ENCODE data around the gene EZH2. TPM values are rescaled to one million over a fixed set of nuclear protein-coding genes. Genes with fewer than 3 reads are reported as not detected.

The EZH2 gene
- total and polyA plus RNA-seq, 2 of the 4 experiments (the other 2 are of a cell fraction), result 13.1 to 19.8 TPM

DNA sequence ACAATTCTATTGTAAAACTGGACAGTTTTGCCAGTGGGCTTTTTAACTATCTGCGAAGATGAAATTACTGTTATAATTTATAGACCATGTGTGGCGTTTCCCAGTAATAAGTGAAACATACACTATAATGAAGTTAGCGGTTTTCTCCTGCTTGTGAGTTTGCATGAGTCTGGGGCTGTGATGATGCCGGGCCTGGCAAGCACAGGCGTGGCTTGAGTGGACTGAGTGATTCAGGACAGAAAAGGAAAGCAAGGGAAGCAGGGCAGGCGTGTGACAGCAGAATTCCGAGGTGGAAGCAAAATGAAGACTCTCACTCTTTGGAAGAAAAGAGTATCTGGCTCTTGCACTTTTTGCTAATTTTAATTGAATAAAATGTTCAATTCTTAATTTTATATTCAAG is 94.9 kb downstream of the EZH2 start:
- intact Hi-C loops (cut with micrococcal nuclease), result no loop called here
- Histone ChIP-seq H3K27me3 (ENCODE audit: control insufficient read depth, insufficient read depth, low read length) (no peaks in the 10 kb centered on the region), H2AK9ac (replicated peaks; ENCODE audit: low read depth, low read length, poor library complexity) (no peak overlapping the region), H2AK5ac (ENCODE audit: low read depth, low read length) (no peak overlapping the region), H3K14ac (replicated peaks; ENCODE audit: low read depth, low read length) (no peak overlapping the region), H4K91ac (ENCODE audit: insufficient read depth, low read depth, low read length) (no peak overlapping the region), H3K79me1 (ENCODE audit: low read depth in 1 of 2, low read length in 2 of 2) (peaks cover 3 to 9% of the 10 kb centered on the region in 2 experiments; a peak in 3 of 4 replicates), H2BK120ac (ENCODE audit: low read depth, low read length) (no peak overlapping the region), H3K4me3 (ENCODE audit: insufficient read depth, low read depth, low read length) (no peak overlapping the region), H3K9ac (ENCODE audit: low read depth, low read length) (no peak overlapping the region), H3K4ac (ENCODE audit: low read depth, low read length) (no peak overlapping the region), H2BK15ac (ENCODE audit: low read depth, low read length) (no peak overlapping the region), H3K36me3 (ENCODE audit: control insufficient read depth, insufficient read depth, low read length) (peaks cover 47% of the 10 kb centered on the region), H3K9me1 (ENCODE audit: insufficient read depth, low read length) (no peaks in the 10 kb centered on the region), H2BK20ac (ENCODE audit: low read depth, low read length) (no peak overlapping the region), H3K23ac (ENCODE audit: low read depth, low read length) (no peak overlapping the region), H3K4me1 (ENCODE audit: control insufficient read depth, insufficient read depth, low read length) (no peaks in the 10 kb centered on the region), H4K20me1 (ENCODE audit: insufficient read depth, low read length) (no peaks in the 10 kb centered on the region), H3K56ac (ENCODE audit: extremely low read depth, insufficient read depth, low read length) (no peak overlapping the region), H4K5ac (ENCODE audit: low read depth, low read length) (no peak overlapping the region), H2BK5ac (ENCODE audit: low read depth, low read length, poor library complexity, severe bottlenecking) (no peak overlapping the region), H3K9me3 (ENCODE audit: control insufficient read depth, insufficient read depth, low read length) (no peaks in the 10 kb centered on the region), H3K18ac (ENCODE audit: low read depth, low read length) (no peak overlapping the region), H2AFZ (replicated peaks; ENCODE audit: low read length, poor library complexity) (no peak overlapping the region), H4K8ac (ENCODE audit: low read depth in 2 of 2, low read length in 2 of 2) (no peak overlapping the region), H3K27ac (ENCODE audit: insufficient read depth, low read length) (no peak overlapping the region), H3K4me2 (ENCODE audit: low read depth, low read length) (no peak overlapping the region)
- dilution Hi-C loops (cut with HindIII; ENCODE audit: low sequenced_read_pairs, unreplicated experiment), result no loop called here
- TF ChIP-seq, protein P1, sequence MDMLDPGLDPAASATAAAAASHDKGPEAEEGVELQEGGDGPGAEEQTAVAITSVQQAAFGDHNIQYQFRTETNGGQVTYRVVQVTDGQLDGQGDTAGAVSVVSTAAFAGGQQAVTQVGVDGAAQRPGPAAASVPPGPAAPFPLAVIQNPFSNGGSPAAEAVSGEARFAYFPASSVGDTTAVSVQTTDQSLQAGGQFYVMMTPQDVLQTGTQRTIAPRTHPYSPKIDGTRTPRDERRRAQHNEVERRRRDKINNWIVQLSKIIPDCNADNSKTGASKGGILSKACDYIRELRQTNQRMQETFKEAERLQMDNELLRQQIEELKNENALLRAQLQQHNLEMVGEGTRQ (IDR thresholded peaks at IDR 0.05; ENCODE audit: low read depth, low read length), result no peak
- TF ChIP-seq CEBPB (IDR thresholded peaks at IDR 0.05; ENCODE audit: low read depth, low read length), result no peak
- no peak for TF ChIP-seq MAFK (IDR thresholded peaks at IDR 0.05; ENCODE audit: low read depth, low read length)
- no peak for TF ChIP-seq MXI1 (IDR thresholded peaks at IDR 0.05; ENCODE audit: borderline replicate concordance, low read depth, low read length)
- TF ChIP-seq RAD21 (IDR thresholded peaks at IDR 0.05; ENCODE audit: low read length), result no peak
- no peak for TF ChIP-seq BHLHE40 (IDR thresholded peaks at IDR 0.05; ENCODE audit: low read depth, low read length)
- no peak for TF ChIP-seq CHD1 (IDR thresholded peaks at IDR 0.05; ENCODE audit: low read depth, low read length)
- TF ChIP-seq FOS (IDR thresholded peaks at IDR 0.05; ENCODE audit: low read depth, low read length), result no peak
- TF ChIP-seq, protein P2, sequence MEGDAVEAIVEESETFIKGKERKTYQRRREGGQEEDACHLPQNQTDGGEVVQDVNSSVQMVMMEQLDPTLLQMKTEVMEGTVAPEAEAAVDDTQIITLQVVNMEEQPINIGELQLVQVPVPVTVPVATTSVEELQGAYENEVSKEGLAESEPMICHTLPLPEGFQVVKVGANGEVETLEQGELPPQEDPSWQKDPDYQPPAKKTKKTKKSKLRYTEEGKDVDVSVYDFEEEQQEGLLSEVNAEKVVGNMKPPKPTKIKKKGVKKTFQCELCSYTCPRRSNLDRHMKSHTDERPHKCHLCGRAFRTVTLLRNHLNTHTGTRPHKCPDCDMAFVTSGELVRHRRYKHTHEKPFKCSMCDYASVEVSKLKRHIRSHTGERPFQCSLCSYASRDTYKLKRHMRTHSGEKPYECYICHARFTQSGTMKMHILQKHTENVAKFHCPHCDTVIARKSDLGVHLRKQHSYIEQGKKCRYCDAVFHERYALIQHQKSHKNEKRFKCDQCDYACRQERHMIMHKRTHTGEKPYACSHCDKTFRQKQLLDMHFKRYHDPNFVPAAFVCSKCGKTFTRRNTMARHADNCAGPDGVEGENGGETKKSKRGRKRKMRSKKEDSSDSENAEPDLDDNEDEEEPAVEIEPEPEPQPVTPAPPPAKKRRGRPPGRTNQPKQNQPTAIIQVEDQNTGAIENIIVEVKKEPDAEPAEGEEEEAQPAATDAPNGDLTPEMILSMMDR (conservative IDR thresholded peaks at IDR 0.05; ENCODE audit: low read depth, low read length), result no peak
- BruUV-seq (replicated peaks), result no TSS peak
- ATAC-seq (ENCODE audit: low read depth) (no peak), DNase-seq (no peak)
- ChIA-PET POLR2A (ENCODE audit: unreplicated experiment) (no interaction called here), CTCF (no interaction called here)
- no CpG with 5 or more reads among the region's 7 CpGs for WGBS, 2 experiments (ENCODE audit: extremely low coverage in 2 of 2, insufficient read length in 1 of 2)
- in situ Hi-C loops (cut with MboI; ENCODE audit: low sequenced_read_pairs), result no loop called here
